Kidney (tissue), 14 donors: ENCODE results near the gene FUT1. TPM values are rescaled to one million over a fixed set of nuclear protein-coding genes. Genes with fewer than 3 reads are reported as not detected.

ENCODE experiments used
- DNase-seq, 5 donors: peaks; one replicate each; pipeline ENCODE4 v3.0.0-alpha.2; 2013 to 2020
- FAIRE-seq: peaks from 2 replicates; lab custom pipeline; 2012; peaks lifted over from hg19 to GRCh38; lab: Jason Lieb, UNC
- H3K27ac ChIP-seq, 2 donors: one replicate each; pipeline ENCODE4 v1.7.0; 2013; ENCODE audit warnings: low read depth in 2 of 2, low read length in 2 of 2, inconsistent platforms in 1 of 2
- H3K27me3 ChIP-seq: one replicate; pipeline ENCODE4 v1.7.1; 2013; ENCODE audit warnings: low read length, inconsistent platforms; ENCODE audit not compliant: control insufficient read depth, insufficient read depth
- H3K36me3 ChIP-seq, 3 donors: one replicate each; pipeline versions ENCODE4 v1.7.0 to v1.7.1; 2013; ENCODE audit warnings: low read length in 3 of 3, control low read depth in 1 of 3, inconsistent platforms in 1 of 3; ENCODE audit not compliant: insufficient read depth in 3 of 3, control insufficient read depth in 2 of 3
- H3K4me1 ChIP-seq, 3 donors: one replicate each; pipeline versions ENCODE4 v1.7.0 to v1.7.1; 2013; ENCODE audit warnings: low read length in 3 of 3, inconsistent platforms in 1 of 3, low read depth in 1 of 3; ENCODE audit not compliant: control insufficient read depth in 2 of 3, insufficient read depth in 2 of 3
- H3K4me3 ChIP-seq, 3 donors: one replicate each; pipeline versions ENCODE4 v1.7.0 to v1.8.1; 2013; ENCODE audit warnings: low read length in 3 of 3, control low read depth in 1 of 3, inconsistent platforms in 1 of 3
- H3K9ac ChIP-seq, 3 donors: one replicate each; pipeline versions ENCODE4 v1.7.0 to v1.7.1; 2013; ENCODE audit warnings: low read length in 3 of 3, control low read depth in 1 of 3, inconsistent platforms in 1 of 3
- H3K9me3 ChIP-seq, 3 donors: one replicate each; pipeline versions ENCODE4 v1.7.0 to v1.7.1; 2013; ENCODE audit warnings: low read length in 3 of 3, control low read depth in 1 of 3, inconsistent platforms in 1 of 3; ENCODE audit not compliant: control insufficient read depth in 2 of 3, insufficient read depth in 1 of 3
- CTCF ChIP-seq: IDR thresholded peaks from 3 replicates; pipeline ENCODE4 v1.5.1; 2012; ENCODE audit warnings: mild to moderate bottlenecking, moderate library complexity, borderline replicate concordance; ENCODE audit not compliant: insufficient read depth; ENCODE audit errors: extremely low read depth
- intact Hi-C: fragments of 100-400 bp; cut with DNase I; formaldehyde crosslinking; loops from one replicate; pipeline ENCODE4 v1.11.1; 2022
- polyA plus RNA-seq: library from polyadenylated mRNA; stranded (reverse); fragments of 350-450 nt; fragmentation: Illumina TruSeq; extraction: RNeasy Lipid Tissue Mini Kit (QIAGEN cat#74804); gene quantifications from one replicate; pipeline ENCODE4 v1.2.3, GENCODE V29; 2014; ENCODE audit warnings: low read depth, low replicate concordance; ENCODE audit not compliant: insufficient read depth
- total RNA-seq: library from RNA; stranded (reverse); fragmentation: NEBNext Ultra II Directional; extraction: Animal tissue kit (Norgen Biotek cat#: 25700); gene quantifications from one replicate; pipeline ENCODE4 v1.2.1, GENCODE V29; 2021
- donor health status: control.
- donor health status: control.
- donor health status: control.
- donor health status: control.
- donor health status: control.
- donor health status: DM: yes; HTN: yes; CAD: no.
- donor health status: Normal renal cell carcinoma (clear cell type).

The FUT1 gene
- total and polyA plus RNA-seq, 2 donors from 2014 or later: 2.3 to 4.3 TPM

- Histone ChIP-seq H3K9ac (no peak overlapping the region), H3K27ac (no peak overlapping the region), H3K4me1 (peaks cover 0 to 3% (median 2%) of the 10 kb centered on the region in 3 donors), H3K4me3 (no peak overlapping the region), H3K9me3 (no peaks in the 10 kb centered on the region), H3K27me3 (no peaks in the 10 kb centered on the region), H3K36me3 (no peaks in the 10 kb centered on the region)
- intact Hi-C loops: no loop called here
- FAIRE-seq (no peak), DNase-seq (no peak)
- no peak for TF ChIP-seq CTCF
These were observed 32.1 kb upstream of the FUT1 start for GRCh38 chr19:48784527-48784926.

- FAIRE-seq: no peak
These were observed 28.4 kb upstream of the FUT1 start for GRCh38 chr19:48780631-48781391.

GRCh38 chr19:48779636-48780035 lies 27.2 kb upstream of the FUT1 start:
- H3K4me1 ChIP-seq: peaks cover 0 to 3% (median 2%) of the 10 kb centered on the region in 3 donors
- H3K27ac ChIP-seq: no peak overlapping the region
- intact Hi-C loops: no loop called here
- no peak for TF ChIP-seq CTCF
- FAIRE-seq (no peak), DNase-seq (no peak)
- no peak overlapping the region for H3K4me3 ChIP-seq
- no peaks in the 10 kb centered on the region for H3K36me3 ChIP-seq
- no peak overlapping the region for H3K9ac ChIP-seq
- no peaks in the 10 kb centered on the region for H3K9me3 ChIP-seq
- no peaks in the 10 kb centered on the region for H3K27me3 ChIP-seq

More at GRCh38 chr19:48780631-48781391, 28.4 kb upstream of the FUT1 start:
- no peaks in the 10 kb centered on the region for H3K36me3 ChIP-seq
- H3K27ac ChIP-seq: peak overlapping the region; percentile 63 to 76
- peak in 2 of 5 donors; percentile 32 to 50 for DNase-seq
- H3K9me3 ChIP-seq: no peaks in the 10 kb centered on the region
- H3K27me3 ChIP-seq: no peaks in the 10 kb centered on the region
- no peak for TF ChIP-seq CTCF
- peaks cover 0 to 3% (median 2%) of the 10 kb centered on the region in 3 donors for H3K4me1 ChIP-seq
- H3K9ac ChIP-seq: no peak overlapping the region
- no peak overlapping the region for H3K4me3 ChIP-seq
- intact Hi-C loops: no loop called here
